Sigmoid colon (tissue), 7 donors: ENCODE measurements around the gene PSMD11. TPM values are rescaled to one million over a fixed set of nuclear protein-coding genes. Genes with fewer than 3 reads are reported as not detected.

Experiments
- DNase-seq: peaks from one replicate; pipeline ENCODE4 v3.0.0-alpha.2; 2019
- H3K27ac ChIP-seq, 4 donors: fragments of 200-600 bp; sonication (generic); one replicate each; pipeline ENCODE4 v1.5.1; 2016 to 2019; ENCODE audit warnings: mild to moderate bottlenecking in 1 of 4
- H3K27me3 ChIP-seq, 3 donors: fragments of 200-600 bp; sonication (generic); one replicate each; pipeline ENCODE4 v1.5.1; 2019; ENCODE audit warnings: mild to moderate bottlenecking in 1 of 3
- H3K36me3 ChIP-seq, 4 donors: fragments of 200-600 bp; sonication (generic); one replicate each; pipeline ENCODE4 v1.5.1; 2016 to 2019
- H3K4me1 ChIP-seq, 4 donors: fragments of 200-600 bp; sonication (generic); one replicate each; pipeline ENCODE4 v1.5.1; 2017 to 2019
- H3K4me3 ChIP-seq, 4 donors: fragments of 200-600 bp; sonication (generic); one replicate each; pipeline ENCODE4 v1.5.1; 2017 to 2019; ENCODE audit warnings: mild to moderate bottlenecking in 2 of 4, moderate library complexity in 1 of 4
- H3K9me3 ChIP-seq, 4 donors: fragments of 200-600 bp in 3 of 4; sonication (generic) in 3 of 4; one replicate each; pipeline versions ENCODE4 v1.5.1 to v1.6.1; 2013 to 2019
- EP300 ChIP-seq, 4 donors: sonication (generic); formaldehyde crosslinking; IDR thresholded peaks; one replicate each; pipeline ENCODE4 v1.6.1; 2017; ENCODE audit warnings: antibody characterized with exemption in 4 of 4
- POLR2A ChIP-seq, 2 donors: fragments of 450-650 bp; IDR thresholded peaks; one replicate each; pipeline ENCODE4 v1.6.1; 2016; ENCODE audit warnings: antibody characterized with exemption in 2 of 2, mild to moderate bottlenecking in 2 of 2, moderate library complexity in 2 of 2
- POLR2AphosphoS5 ChIP-seq, 4 donors: sonication (generic); formaldehyde crosslinking; IDR thresholded peaks; one replicate each; pipeline ENCODE4 v1.6.1; 2017; ENCODE audit warnings: antibody characterized with exemption in 4 of 4
- WGBS, 2 donors: extraction: QIAGEN DNeasy Blood & Tissue Kit; methylation state at CpG; one replicate each; pipeline ENCODE4 v1.1.7; 2013; 5-methylcytosine and 5-hydroxymethylcytosine counted together
- intact Hi-C: fragments of 100-400 bp; cut with DNase I; formaldehyde crosslinking; loops from one replicate; pipeline ENCODE4 v1.15.1; 2023
- polyA plus RNA-seq, 3 donors: library from polyadenylated mRNA; stranded (reverse); fragments of 200-250 nt; gene quantifications; one replicate each; pipeline ENCODE4 v1.2.3, GENCODE V29; 2013
- total RNA-seq, 4 donors: library from RNA; depleted of rRNA; stranded (reverse); fragments of >200 nt; gene quantifications; one replicate each; pipeline ENCODE4 v1.1.0, GENCODE V29; 2016
- TF ChIP-seq, protein P1 (sequence below), 4 experiments: fragments of 450-650 bp in 3 of 4; fragments of 200-600 bp in 1 of 4; IDR thresholded peaks; one replicate each; pipeline ENCODE4 v1.5.1; 2016 to 2019; ENCODE audit warnings: antibody characterized with exemption in 4 of 4, mild to moderate bottlenecking in 3 of 4, moderate library complexity in 2 of 4
- donor health status: healthy with polysubstance abuse.
- donor health status: Bipolar disorder and iron deficiency.
- donor health status: healthy.

Gene PSMD11
- total and polyA plus RNA-seq, 7 donors = 42.0 to 71.7 (median 43.9) TPM

DNA sequence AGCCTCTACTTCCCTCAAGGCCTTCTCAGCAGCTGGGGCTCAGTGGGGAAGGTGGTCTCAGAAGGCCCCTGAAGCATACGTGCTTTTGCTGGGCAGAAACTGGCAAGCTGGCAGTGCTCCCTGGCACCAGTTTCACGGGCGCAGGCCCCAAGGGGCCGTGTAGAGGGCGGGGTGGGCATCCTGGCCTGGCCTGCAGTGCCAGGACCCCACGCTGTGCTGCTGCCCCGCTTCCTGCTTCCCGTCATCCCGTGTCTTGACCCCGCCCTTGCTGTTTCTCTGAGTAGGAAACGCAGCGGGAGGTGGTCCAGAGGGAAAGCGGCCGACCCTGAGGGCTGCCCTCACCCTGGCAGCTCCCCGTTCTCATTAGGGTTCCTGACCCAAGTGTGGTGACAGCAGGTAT lies 49.3 kb downstream of the PSMD11 start:
- Histone ChIP-seq H3K9me3 (no peaks in the 10 kb centered on the region), H3K4me3 (no peak overlapping the region), H3K27me3 (no peaks in the 10 kb centered on the region), H3K4me1 (peaks cover 0 to 15% (median 3%) of the 10 kb centered on the region in 4 donors), H3K36me3 (no peaks in the 10 kb centered on the region), H3K27ac (no peak overlapping the region)
- no peak for TF ChIP-seq POLR2A (IDR thresholded peaks at IDR 0.05)
- TF ChIP-seq, protein P1, sequence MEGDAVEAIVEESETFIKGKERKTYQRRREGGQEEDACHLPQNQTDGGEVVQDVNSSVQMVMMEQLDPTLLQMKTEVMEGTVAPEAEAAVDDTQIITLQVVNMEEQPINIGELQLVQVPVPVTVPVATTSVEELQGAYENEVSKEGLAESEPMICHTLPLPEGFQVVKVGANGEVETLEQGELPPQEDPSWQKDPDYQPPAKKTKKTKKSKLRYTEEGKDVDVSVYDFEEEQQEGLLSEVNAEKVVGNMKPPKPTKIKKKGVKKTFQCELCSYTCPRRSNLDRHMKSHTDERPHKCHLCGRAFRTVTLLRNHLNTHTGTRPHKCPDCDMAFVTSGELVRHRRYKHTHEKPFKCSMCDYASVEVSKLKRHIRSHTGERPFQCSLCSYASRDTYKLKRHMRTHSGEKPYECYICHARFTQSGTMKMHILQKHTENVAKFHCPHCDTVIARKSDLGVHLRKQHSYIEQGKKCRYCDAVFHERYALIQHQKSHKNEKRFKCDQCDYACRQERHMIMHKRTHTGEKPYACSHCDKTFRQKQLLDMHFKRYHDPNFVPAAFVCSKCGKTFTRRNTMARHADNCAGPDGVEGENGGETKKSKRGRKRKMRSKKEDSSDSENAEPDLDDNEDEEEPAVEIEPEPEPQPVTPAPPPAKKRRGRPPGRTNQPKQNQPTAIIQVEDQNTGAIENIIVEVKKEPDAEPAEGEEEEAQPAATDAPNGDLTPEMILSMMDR (IDR thresholded peaks at IDR 0.05) = no peak
- no peak for TF ChIP-seq EP300 (IDR thresholded peaks at IDR 0.05)
- TF ChIP-seq POLR2AphosphoS5 (IDR thresholded peaks at IDR 0.05) = no peak
- WGBS, 2 donors = 92% methylated on average over 15 of the region's 15 CpGs
- DNase-seq = no peak
- intact Hi-C loops = no loop called here

DNA sequence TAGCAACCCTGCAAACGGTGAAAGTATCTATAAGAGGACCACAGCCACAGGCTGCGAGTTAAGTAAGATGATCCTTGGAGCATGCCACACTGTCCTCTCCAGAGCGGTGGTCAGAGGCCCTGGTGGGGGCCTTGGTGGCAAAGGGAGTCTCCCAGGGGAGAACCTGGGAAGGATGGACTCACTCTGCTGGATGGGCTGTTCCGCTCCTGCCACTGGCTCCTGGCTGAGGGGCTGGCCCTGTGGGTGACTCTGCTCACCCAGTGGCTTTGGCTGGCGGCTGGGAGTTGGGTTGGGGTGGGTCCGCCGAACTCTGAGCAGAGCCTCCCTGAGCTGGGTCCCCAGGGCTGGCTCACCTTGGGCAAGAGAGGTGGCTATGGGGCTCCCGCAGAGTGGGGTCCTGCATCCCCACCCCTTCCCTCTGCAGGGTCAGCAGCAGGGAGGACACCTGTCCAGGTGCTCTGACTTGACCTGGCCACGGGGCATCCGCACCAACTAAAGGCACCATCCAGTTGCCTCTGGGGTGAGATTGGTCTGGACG lies 49.7 kb downstream of the PSMD11 start:
- no peaks in the 10 kb centered on the region for H3K36me3 ChIP-seq
- intact Hi-C loops = no loop called here
- no peaks in the 10 kb centered on the region for H3K27me3 ChIP-seq
- 95 to 97% methylated on average over 11 of the region's 11 CpGs for WGBS, 2 donors
- peaks cover 0 to 15% (median 3%) of the 10 kb centered on the region in 4 donors for H3K4me1 ChIP-seq
- no peak for TF ChIP-seq EP300 (IDR thresholded peaks at IDR 0.05)
- no peak for TF ChIP-seq POLR2A (IDR thresholded peaks at IDR 0.05)
- TF ChIP-seq, protein P1 (IDR thresholded peaks at IDR 0.05) = no peak
- TF ChIP-seq POLR2AphosphoS5 (IDR thresholded peaks at IDR 0.05) = no peak
- H3K4me3 ChIP-seq = no peak overlapping the region
- DNase-seq = no peak
- no peak overlapping the region for H3K27ac ChIP-seq
- no peaks in the 10 kb centered on the region for H3K9me3 ChIP-seq

DNA sequence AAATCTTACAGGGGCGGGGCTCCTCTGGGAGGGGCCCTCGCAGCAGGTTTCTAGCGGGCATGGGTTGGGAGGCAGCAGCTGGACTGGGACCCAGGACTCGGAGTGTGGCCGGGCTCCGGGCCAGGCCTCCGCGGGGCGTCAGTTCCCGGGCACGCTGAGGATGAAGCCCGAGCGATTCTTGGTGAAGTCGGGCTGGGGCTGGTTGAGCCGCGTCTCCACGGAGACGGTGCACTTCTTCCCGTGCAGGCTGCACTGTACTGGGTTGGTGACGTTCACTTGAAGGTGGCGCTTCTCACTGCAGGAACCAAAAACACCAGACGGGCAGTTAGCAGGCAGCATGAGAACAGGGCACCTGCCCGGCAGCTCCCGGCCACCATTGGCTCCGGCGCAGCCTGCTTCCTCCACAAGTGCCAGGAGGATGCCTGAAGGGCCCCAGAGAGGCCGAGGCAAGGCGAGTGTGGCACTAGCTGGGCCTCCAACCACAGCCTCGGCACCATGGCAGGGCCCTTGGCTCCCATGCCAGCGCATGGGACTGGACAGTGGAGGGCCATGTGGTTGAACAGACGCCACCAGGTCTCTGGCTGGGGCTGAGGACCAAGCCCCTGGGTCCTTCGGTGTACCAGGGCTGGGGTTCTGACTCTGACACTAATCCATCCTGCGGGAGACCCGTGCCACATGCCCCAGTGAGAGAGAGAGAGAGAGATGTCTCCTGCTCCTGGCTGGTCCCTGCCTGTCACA lies 50.5 kb downstream of the PSMD11 start:
- 86 to 90% methylated on average over 34 of the region's 34 CpGs for WGBS, 2 donors
- H3K4me3 ChIP-seq = no peak overlapping the region
- peaks cover 0 to 15% (median 3%) of the 10 kb centered on the region in 4 donors for H3K4me1 ChIP-seq
- DNase-seq = no peak
- H3K36me3 ChIP-seq = no peaks in the 10 kb centered on the region
- H3K27ac ChIP-seq = no peak overlapping the region
- H3K9me3 ChIP-seq = no peaks in the 10 kb centered on the region
- H3K27me3 ChIP-seq = no peaks in the 10 kb centered on the region
- intact Hi-C loops = no loop called here
- TF ChIP-seq, protein P1 (IDR thresholded peaks at IDR 0.05) = no peak
- no peak for TF ChIP-seq EP300 (IDR thresholded peaks at IDR 0.05)
- TF ChIP-seq POLR2AphosphoS5 (IDR thresholded peaks at IDR 0.05) = no peak
- no peak for TF ChIP-seq POLR2A (IDR thresholded peaks at IDR 0.05)

DNA sequence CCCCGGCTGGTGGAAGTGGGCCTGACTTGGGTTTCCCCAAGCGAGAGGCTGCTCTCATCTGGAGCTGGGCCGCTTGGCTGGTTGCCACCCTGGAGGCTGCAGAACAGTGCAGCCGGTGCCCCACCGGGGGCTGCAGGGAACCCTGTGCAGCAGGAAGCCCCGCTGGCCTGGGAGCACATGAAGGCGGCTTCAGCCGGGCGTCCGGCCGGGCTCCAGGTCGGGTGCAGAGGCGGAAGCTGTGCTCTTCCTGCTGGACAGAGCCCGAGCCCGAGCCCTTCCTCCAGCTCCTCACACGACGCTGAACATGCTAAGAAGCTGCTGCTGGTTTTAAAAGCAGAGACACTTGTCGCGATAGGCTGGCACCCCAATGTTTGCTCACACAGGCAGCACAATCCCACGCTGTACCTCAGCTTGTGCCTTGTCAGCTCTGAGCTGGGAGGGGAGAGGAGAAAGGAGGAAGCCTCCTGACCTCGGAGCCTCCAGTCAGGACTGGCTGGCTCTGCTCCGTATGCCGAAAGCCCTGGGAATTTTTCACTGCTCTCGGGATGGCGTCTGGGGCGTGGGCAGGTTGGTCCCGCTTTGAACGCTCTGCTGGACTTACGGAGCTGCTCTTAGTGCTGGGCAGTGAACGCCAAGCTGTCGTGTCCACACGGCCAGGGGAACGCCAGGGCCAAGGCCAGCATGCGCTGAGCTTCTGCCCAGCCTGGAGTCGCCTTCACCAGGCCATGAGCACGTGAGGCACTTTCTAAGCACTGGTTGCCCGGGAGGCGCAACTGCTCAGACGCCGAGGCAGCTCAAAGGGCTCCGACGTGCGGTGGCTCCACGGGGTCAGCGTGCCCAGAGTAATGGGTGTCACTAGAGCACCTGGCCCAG lies 51.3 kb downstream of the PSMD11 start:
- intact Hi-C loops = no loop called here
- 71 to 89% methylated on average over 45 of the region's 45 CpGs for WGBS, 2 donors
- Histone ChIP-seq H3K4me1 (peaks cover 0 to 15% (median 3%) of the 10 kb centered on the region in 4 donors), H3K36me3 (no peaks in the 10 kb centered on the region), H3K27ac (no peak overlapping the region), H3K27me3 (no peaks in the 10 kb centered on the region), H3K4me3 (no peak overlapping the region), H3K9me3 (no peaks in the 10 kb centered on the region)
- peak; percentile 64 for DNase-seq
- TF ChIP-seq POLR2A (IDR thresholded peaks at IDR 0.05) (no peak), POLR2AphosphoS5 (IDR thresholded peaks at IDR 0.05) (no peak), EP300 (IDR thresholded peaks at IDR 0.05) (no peak)
- TF ChIP-seq, protein P1 (IDR thresholded peaks at IDR 0.05) = no peak
